ENCODE data around the gene VASH1.

VASH1 gene

DNA sequence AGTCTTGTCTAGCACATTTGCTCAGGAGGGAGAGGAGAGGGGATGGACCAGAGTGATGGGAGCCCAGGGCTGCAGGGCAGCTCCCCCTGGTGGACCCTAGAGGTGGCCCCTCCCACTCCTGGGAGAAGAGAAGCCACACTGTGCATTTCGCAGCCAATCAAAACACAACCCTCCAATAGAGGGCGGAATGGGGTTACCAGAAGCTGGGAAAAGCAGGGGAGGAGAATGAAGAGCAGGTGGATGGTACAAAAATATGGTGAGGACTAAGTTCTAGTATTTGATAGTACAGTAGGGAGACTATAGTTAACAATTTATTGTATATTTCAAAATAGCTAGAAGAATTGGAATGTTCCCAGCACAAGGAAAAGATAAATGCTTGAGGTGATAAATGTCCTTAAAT, 23.6 kb downstream of the VASH1 start:
- peak; percentile 31 to 35 for DNase-seq (ENCODE audit: low read depth in 2 of 2)

- DNase-seq (ENCODE audit: low read depth in 2 of 2) = no peak
Measured at GRCh38 chr14:76786601-76787000, 25.3 kb downstream of the VASH1 start.

DNA sequence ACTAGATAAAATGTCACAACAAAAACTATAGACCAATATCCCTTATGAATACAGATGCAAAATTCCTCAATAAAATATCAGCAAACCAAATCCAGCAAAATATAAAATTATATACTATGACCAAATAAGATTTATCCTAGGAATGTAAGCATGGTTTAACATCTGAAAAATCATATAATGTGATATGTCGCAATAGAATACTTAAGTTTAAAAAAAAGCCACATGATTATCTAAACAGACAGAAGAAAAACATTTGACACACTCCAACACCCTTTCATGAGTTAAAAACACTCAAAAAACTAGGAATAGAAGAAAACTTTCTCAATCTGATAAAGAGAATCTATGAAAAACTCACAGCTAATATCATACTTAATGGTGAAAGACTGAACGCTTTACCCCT, 31.2 kb downstream of the VASH1 start:
- no peak for DNase-seq (ENCODE audit: low read depth in 2 of 2)

GRCh38 chr14:76793324-76793723, 32.1 kb downstream of the VASH1 start:
- no peak for DNase-seq (ENCODE audit: low read depth in 2 of 2)

DNA sequence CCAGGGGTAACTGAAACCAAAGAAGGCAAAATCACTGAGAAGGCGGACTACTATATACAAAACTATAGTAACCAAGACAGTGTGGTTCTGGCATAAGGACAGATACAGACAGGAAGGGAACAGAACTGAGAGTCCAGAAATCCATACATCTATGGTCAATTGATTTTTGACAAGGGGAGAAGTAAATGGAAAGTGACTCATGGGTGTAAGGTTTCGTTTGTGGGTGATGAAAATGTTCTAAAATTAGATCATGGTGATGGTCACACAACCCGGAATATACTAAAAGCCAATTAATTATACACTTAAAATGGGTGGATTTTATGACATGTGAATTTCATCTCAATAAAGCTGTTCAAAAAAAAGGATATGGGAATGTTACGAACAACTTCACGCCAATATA, 32.7 kb downstream of the VASH1 start:
- DNase-seq (ENCODE audit: low read depth in 2 of 2) = no peak

GRCh38 chr14:76806446-76806845, 45.2 kb downstream of the VASH1 start:
- DNase-seq (ENCODE audit: low read depth in 2 of 2) = no peak

GRCh38 chr14:76808011-76808410, 46.7 kb downstream of the VASH1 start:
- DNase-seq (ENCODE audit: low read depth in 2 of 2) = no peak

DNA sequence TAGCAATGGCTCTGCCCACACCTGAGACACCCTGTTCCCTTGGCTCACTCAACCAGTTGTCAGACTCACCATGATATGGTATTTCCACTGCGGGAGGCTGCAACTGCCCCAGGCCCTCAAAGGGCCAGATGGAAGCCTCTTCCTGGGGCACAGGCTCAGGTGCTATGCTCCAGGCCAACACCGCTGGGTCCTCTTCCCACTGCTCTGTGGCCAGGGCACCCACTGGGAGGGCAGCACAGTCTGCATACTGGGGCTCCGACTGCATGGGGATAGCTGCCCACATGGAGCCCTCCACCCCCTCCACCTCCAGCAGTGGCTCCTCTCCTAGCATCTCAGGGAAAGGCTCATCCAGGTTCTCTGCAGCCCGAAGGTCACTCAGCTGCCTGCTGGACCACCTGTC, 47.7 kb downstream of the VASH1 start:
- DNase-seq (ENCODE audit: low read depth in 2 of 2) = no peak

- no peak for DNase-seq (ENCODE audit: low read depth in 2 of 2)
Measured at GRCh38 chr14:76810525-76810924, 49.3 kb downstream of the VASH1 start.

GRCh38 chr14:76810953-76811400, 49.7 kb downstream of the VASH1 start:
- no peak for DNase-seq (ENCODE audit: low read depth in 2 of 2)

DNA sequence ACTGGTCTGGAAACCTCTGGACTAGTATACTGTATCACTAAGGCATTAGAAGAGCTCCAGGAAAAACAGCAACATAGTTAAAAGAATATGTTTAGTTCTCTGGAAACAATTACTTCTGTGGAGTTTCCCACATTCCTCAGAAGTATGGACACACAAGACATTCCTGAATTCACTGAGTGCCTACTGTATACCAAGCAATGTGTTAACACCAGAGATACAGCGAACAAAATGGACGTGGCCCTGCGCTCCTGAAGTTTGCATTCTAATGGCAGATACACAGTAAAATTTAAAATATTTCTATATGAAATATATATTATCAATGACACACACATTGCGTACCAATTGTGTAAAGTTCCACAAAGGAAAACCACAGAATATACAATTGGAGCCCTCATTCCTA, 50.3 kb downstream of the VASH1 start:
- DNase-seq (ENCODE audit: low read depth in 2 of 2) = no peak

DNA sequence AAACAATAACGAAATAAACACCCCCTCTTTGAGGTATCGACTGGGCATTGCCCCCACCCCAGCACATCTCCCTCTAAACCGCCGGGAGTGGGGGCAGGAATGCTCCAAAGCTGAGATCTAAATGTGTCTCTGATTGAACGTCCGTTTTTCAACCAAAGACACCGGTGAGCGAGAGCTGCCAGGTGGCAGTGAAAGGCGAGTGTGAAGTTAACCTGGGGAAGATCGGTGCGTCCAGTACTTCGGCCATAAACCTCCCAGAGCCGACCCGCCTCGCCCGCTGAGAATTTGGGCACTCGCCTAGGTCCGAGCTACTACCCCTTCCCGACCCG, 50.8 kb downstream of the VASH1 start:
- peak in 1 of 2 donors; percentile 2 for DNase-seq (ENCODE audit: low read depth in 2 of 2)

DNA sequence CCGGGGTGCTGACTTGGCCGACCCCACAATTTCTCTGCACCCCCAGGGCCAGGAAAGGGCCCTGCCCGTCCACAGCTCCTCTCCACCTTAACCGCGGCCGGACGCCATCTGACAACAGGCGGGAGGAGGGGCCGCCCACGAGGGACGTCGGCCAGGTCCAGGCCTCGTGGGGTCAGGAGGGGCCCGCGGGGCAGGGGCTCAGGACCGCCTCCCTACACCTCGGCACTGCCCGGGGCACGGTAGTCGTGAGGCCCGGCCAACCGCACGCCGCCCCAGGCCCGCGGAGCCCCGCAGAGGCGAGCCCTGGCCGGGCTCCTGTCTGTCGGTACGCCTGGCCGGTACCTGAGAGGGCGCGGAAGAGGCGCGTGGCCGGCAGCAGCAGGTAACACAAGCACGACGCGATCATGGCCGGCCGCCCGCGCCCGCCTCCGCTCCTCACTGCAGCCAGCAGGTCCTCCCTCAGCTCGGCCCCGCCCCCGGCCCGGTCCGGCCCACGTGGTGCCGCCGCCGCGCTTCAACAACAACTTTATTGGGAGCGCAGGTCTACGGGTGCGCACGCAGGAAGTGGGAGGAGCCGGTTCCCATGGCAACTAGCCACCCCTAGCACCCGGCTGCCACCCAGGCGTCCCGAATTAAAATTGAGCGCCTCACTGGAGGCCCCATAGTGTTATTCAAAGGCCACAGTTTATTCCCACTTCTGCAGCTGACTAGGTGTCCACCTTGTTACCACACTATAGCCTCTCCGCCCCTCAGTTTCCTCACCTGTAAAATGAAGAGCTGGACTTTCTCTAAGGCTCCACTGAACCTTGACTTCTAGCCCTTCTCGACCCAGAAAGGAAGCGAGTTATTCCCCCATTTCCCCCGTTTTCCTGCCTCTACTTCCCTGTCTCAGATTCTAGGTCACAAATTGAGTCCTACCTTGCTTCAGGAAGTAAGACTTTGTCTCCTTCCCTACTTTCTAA, 51.4 kb downstream of the VASH1 start, which contains the start of gene ANGEL1:
Gene ANGEL1 (minus strand): TSS at position 461 of the 962 bp plus-strand sequence. CDS start 55 bp downstream, at position 406.
- peak; percentile 95 to 98 for DNase-seq (ENCODE audit: low read depth in 2 of 2)

DNA sequence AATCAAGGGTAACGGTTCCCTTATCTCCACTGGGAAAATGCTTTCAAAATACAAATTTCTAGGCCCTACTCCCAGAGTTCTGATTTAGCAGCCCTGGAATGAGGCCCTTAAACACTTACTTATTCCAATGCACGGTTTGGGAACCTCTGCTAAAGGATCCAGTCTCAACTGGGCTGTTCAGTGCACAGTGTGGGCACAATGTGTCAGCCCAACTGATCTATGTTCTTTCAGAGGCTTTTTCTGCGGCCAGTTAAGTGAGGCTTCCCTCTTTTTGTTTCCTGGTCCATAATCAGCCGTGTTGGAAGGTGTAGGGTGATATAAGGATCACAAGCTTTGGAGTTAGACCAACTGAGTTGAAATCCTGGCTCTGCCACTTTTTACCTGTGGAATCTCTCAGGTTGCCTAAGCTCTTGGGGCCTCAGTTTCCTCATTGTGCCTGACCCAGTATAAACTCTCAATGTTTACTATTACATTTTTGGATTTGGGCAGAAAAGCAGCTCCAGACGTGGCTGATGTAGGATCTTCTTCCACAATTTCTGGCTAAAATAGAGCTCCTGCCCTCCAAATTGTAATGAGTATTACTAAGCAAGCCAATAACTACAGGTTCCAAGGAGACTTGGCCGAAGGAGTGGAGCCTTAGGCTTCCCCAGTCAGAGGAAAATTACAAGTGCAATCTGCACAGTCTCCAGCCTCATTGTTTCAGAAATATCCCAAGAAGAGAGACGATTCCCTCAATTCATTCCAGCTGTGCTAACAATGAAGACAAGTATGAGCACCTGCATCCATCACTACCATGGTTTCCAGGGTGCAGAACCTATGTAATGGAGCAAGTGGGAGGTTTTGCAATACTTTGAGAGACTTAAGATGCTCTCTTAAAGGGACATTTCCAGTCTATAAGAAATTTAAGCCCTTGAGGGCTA, 53.7 kb downstream of the VASH1 start:
- DNase-seq (ENCODE audit: low read depth in 2 of 2) = no peak

- no peak for DNase-seq (ENCODE audit: low read depth in 2 of 2)
Measured at GRCh38 chr14:76820700-76821099, 59.4 kb downstream of the VASH1 start.

DNA sequence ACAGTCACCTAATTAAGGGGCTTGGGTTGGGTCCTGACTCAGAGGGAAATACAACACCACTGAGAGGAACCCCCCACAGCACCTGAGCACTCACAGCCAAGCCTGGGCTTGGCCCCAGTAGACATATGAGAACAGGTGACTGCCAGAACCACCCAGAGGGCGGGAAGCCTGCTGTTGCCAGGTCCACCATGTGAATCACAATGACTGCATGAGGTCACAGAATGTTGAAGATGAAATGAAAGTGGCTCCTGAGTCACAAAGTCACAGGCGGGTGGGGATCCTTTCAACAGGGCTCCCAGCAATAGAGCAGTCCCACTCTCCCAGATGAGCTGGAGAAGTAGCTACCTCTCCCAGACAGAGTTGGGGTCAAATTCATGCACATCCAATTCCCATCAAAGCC, 64.9 kb downstream of the VASH1 start, which contains the start of gene LRRC74A:
Gene LRRC74A (plus strand): TSS at position 287 of the 400 bp plus-strand sequence. CDS start 290 bp downstream, outside the sequence.
- DNase-seq (ENCODE audit: low read depth in 2 of 2) = no peak

GRCh38 chr14:76827696-76828296, 66.5 kb downstream of the VASH1 start:
- DNase-seq (ENCODE audit: low read depth in 2 of 2) = no peak

- no peak for DNase-seq (ENCODE audit: low read depth in 2 of 2)
Measured at GRCh38 chr14:76828339-76829012, 67.2 kb downstream of the VASH1 start.

DNA sequence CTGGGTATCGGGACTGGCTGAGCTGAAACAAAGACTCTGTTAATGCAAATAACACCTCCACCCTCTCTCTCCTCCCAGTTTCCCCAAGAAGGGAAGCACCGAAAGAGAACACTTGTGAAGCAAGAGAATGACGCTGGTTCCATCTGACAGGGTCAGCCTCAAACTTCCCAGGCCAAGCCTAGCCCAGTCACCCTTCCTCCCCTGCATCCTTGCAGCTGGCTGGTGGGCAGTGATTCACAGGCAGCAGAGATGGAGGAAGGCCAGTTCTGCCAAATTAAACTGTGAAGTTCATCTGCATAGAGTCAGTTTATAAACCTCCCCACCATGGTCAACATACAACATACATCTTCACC, 67.7 kb downstream of the VASH1 start:
- no peak for DNase-seq (ENCODE audit: low read depth in 2 of 2)

DNA sequence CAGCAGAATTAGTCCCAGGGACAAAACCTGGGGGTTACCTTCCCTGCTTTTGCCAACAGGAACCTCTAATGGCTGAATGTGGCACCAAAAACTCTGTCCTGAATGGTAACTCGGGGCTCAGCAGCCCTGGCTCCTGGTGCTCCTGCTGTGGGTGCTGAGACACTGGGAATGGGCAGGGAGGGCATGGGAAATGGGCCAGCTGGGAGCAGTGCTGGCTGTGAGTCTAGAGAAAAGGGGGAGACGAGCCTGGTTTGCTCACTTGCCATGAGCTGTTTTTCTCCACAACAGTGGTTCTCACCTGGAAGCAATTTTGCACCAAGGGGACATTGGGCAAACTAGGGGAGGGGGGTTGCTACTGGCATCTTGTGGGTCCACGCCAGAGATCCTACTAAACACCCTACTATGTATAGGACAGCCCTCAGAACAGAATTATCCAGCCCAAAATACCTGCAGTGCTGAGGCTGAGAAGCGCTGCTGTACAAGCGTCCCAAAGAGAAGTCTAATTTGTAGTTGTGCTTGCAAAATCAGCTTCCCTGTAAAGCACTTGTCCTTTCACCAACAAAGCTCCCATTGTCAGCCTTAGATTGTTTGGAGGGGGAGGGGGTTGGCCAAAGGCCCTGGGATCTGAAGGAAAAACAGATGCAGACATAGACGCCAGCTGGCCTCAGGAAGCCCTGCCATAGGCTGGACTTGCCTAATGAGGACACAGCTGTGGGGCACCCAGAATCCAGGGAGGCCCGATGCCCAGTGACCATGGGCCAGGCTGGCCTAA, 68.6 kb downstream of the VASH1 start:
- no peak for DNase-seq (ENCODE audit: low read depth in 2 of 2)

GRCh38 chr14:76830556-76830955, 69.3 kb downstream of the VASH1 start:
- no peak for DNase-seq (ENCODE audit: low read depth in 2 of 2)

All from stimulated activated CD4-positive, alpha-beta T cell treated with anti-CD3 and anti-CD28 coated beads, Interleukin-1b, Interleukin-23, amount 100 ng/mL, for 4 hours (primary cell).